Middle frontal gyrus (tissue), 1 donor: ENCODE measurements around the gene ZNF37A.
"Not testable (repeated sequence)": the region's sequence is repeated elsewhere in the genome, so short reads cannot be mapped to it uniquely, and the experiment has no call there.

Experiments used
- DNase-seq: peaks from one replicate; pipeline ENCODE4 v3.0.0-alpha.2; 2015; ENCODE audit warnings: low spot score; ENCODE audit errors: extremely low spot score

ZNF37A gene

GRCh38 chr10:38094158-38094926 is at the start of gene ZNF37A:
Gene ZNF37A (plus strand): TSS chr10:38094337. CDS start chr10:38096618, 2,281 bp downstream.
- peak; percentile 95 for DNase-seq

DNA sequence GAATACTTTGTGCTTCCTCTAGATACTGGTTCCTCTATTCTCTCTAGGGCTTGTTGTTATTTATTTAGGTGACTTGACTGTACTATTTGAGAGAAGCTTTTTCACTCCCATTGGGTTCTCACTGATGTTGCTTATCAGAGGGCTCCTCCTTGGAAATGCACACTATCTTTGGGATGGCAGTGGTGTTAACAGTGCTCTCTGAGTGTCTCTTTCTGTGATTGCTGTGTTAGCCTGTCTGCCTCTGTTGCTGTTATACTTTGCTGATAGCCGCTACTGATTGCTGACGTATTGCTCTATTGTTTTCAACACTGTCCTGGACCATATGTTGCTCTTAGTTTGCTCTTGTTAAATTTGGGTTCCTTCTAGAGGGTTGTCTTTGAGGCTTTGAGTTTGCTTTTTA is 49.0 kb upstream of the ZNF37A start:
- no peak for DNase-seq

DNA sequence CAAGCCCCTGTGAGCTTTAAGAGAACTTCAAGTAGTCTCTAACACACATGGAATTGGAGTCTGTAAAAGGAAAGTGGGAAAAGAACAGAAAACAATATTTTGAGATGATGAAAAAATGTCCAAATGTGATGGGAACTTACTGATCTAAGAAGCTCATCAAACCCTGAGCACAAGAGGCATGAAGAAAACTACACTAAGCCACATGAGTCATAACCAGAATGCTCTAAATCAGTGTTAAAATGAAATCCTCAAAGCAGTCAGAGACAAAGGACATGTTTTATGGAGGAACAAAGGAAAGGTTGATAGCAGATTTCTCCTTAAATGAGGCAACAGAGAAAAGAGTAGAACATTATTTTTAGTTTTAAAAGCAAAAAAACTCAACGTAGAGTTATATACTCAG is 46.5 kb upstream of the ZNF37A start:
- no peak for DNase-seq

GRCh38 chr10:38050212-38050611 is 43.9 kb upstream of the ZNF37A start:
- DNase-seq = no peak

DNA sequence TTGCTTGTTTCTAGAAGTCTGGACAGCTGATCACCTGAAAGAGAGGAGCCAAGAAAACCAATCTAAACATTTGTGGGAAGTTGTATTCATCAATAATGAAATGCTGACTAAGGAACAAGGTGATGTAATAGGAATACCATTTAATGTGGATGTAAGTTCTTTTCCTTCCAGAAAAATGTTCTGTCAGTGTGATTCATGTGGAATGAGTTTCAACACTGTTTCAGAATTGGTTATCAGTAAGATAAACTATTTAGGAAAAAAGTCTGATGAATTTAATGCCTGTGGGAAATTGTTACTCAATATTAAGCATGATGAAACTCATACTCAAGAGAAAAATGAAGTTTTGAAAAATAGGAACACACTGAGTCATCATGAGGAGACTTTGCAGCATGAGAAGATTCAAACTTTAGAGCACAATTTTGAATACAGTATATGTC is 39.8 kb upstream of the ZNF37A start:
- DNase-seq = no peak

DNA sequence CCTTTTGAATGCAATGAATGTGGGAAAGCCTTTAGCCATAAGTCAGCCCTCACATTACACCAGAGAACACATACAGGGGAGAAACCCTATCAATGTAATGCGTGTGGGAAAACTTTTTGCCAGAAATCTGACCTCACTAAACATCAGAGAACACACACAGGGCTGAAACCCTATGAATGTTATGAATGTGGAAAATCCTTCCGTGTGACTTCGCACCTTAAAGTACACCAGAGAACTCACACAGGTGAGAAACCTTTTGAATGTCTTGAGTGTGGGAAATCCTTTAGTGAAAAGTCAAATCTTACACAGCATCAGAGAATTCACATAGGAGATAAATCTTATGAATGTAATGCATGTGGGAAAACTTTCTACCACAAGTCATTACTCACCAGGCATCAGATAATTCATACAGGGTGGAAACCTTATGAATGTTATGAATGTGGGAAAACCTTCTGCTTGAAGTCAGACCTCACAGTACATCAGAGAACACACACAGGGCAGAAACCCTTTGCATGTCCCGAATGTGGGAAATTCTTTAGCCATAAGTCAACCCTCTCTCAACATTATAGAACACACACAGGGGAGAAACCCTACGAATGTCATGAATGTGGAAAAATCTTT is 38.8 kb upstream of the ZNF37A start:
- DNase-seq = not testable (repeated sequence)

DNA sequence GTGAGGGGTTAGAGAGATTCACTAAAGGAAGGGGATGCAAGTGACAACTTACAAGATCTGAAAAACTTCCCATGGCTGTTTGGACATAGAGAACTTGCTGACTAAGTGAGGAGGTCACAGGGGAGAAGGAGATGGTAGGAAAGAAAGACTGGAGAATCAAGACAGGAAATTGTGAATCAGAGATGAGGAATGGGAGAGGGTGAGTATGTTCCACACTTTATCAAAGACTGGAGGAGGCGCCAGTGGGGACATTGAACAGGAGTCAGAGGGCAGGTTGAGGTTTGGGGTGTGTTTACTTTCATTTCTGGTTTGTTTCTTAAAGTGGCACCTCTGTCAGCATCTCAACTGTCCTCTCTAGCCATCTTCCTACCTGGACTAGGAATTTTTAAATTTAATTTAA is 24.5 kb upstream of the ZNF37A start:
- DNase-seq = not testable (repeated sequence)

- no peak for DNase-seq
Measured at GRCh38 chr10:38070501-38070900, 23.6 kb upstream of the ZNF37A start.

- DNase-seq = no peak
Measured at GRCh38 chr10:38072552-38072951, 21.6 kb upstream of the ZNF37A start.

GRCh38 chr10:38076687-38077086 is 17.4 kb upstream of the ZNF37A start:
- DNase-seq = no peak

DNA sequence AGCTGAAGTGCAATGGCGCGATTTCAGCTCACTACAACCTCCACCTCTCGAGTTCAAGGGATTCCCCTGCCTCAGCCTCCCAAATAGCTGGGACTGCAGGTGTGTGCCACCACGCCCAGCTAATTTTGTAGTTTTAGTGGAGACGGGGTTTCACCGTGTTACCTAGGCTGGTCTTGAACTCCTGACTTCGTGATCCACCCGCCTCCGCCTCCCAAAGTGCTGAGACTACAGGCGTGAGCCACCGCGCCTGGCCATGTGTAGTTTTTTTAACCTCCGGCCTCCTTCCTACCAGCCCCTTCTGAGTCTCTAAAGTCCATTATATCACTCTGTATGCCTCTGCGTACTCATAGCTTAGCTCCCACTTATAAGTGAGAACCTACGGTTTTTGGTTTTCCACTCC is 819 bp upstream of the ZNF37A start:
- not testable (repeated sequence) for DNase-seq

DNA sequence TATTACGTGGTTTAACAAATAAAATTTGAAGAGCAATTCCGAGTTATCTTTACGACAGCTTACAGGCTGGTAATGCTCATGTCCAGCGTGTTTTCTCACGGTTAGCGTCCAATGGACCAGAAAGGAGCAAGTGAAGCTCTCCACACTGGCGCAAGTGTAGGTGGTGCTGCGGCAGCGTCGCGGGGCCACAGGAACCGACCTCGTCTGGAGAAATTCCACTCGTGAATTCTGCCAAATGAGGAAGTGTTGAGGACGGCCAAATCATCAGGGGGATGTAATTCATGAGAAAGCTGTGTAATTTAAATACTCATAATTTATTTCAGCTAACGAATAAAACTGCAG is 350 bp upstream of the ZNF37A start:
- DNase-seq = no peak

GRCh38 chr10:38094927-38095574 is 914 bp downstream of the ZNF37A start:
- no peak for DNase-seq

DNA sequence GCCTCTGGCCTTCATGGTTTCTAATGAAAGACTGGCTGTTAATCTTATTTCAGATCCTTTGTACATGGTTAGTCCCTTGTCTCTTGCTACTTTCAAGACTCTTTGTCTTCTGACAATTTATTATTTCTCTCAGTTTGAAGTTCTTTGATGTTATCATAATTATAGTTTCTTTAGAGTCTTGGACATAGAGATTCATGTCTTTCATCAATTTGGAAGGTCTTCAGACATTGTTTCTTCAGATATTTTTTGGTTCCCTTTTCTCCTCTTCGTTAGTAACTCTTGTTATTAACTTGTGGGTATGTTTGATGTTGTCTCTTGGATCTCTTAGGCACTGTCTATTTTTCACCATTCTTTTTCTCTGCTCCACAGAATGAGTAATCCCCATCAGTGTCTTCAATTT is 8.7 kb downstream of the ZNF37A start:
- DNase-seq = no peak

- no peak for DNase-seq
Measured at GRCh38 chr10:38103756-38104155, 9.6 kb downstream of the ZNF37A start.

DNA sequence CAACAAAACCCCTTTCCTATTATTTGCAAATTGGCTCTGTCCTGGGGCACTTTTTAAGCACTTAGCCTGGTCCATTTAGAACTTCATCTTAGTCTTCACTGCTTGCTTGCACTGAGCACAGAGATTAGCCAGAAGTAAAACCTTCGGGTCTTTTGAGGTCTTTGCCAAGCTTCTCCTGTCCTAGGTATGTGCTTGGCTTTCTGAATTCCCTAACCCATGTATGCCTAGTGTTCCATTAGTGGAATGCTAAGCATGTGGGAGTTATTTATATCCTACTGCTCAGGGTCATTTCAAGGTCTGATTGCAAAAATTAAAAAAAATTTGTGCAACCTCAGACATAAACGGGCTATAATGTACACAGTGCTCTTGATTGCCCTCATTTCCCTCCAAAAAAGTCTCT is 18.0 kb downstream of the ZNF37A start:
- no peak for DNase-seq

DNA sequence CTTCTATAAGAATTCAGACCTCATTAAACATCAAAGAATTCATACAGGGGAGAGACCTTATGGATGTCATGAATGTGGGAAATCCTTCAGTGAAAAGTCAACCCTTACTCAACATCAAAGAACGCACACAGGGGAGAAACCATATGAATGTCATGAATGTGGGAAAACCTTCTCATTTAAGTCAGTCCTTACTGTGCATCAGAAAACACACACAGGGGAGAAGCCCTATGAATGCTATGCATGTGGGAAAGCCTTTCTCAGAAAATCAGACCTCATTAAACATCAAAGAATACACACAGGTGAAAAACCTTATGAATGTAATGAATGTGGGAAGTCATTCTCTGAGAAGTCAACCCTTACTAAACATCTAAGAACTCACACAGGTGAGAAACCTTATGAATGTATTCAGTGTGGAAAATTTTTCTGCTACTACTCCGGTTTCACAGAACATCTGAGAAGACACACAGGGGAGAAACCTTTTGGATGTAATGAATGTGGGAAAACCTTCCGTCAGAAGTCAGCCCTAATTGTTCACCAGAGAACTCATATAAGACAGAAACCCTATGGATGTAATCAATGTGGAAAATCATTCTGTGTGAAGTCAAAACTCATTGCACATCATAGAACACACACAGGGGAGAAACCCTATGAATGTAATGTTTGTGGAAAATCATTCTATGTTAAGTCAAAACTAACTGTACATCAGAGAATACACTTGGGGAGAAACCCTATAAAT is 24.1 kb downstream of the ZNF37A start:
- DNase-seq = no peak

GRCh38 chr10:38119038-38119437 is 24.9 kb downstream of the ZNF37A start:
- no peak for DNase-seq

DNA sequence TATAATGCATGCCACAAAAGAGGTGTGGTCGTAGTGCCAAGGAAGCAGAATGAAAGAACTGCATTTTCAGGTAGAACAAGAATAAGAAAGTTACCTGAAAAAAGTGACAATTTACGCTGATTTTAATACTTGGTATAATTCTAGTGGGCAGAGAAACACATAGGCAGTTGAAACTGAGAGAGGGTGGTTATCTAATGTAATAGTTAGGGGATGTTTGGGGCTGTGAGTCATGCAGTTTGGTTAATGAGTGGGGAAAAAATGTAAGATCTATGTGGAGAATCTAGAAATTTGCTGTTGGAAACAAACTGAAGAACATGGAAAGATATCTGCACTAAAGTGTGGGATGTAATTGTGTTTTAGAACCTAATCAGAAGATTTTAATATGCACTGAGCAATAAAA is 33.7 kb downstream of the ZNF37A start:
- DNase-seq = no peak

GRCh38 chr10:38143587-38143986 is 49.5 kb downstream of the ZNF37A start:
- DNase-seq = no peak

- no peak for DNase-seq
Measured at GRCh38 chr10:38146579-38147333, 52.6 kb downstream of the ZNF37A start.
